Right kidney (tissue), 1 donor: ENCODE data around the gene ANO4.

Experiments used
- DNase-seq: peaks from one replicate; pipeline ENCODE4 v3.0.0-alpha.2; 2016

ANO4 gene

DNA sequence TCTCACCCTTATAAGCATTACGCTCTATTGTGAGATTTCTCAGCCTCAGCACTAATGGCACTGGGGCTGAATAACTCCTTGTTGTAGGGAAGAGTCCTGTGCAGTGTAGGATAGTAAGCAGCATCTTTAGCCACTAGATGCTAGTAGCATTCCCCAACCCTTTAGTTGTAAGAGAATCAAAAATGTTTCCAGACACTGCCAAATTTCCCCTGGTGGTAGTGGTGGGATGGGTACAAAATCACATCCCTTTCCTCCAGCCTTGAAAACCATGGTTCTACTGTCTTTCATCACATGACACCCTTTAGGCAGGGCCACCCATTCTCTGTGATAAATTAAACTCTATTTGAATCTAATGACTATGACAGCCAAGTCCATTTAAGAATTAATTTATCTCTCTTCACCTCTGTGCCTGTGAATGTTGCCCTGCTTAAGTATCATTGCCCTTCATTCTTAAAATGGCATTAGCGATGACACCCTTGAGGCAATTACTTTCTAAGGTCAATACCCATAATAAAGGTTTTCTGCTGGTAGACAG lies 199.4 kb downstream of the ANO4 start:
- DNase-seq: no peak

DNA sequence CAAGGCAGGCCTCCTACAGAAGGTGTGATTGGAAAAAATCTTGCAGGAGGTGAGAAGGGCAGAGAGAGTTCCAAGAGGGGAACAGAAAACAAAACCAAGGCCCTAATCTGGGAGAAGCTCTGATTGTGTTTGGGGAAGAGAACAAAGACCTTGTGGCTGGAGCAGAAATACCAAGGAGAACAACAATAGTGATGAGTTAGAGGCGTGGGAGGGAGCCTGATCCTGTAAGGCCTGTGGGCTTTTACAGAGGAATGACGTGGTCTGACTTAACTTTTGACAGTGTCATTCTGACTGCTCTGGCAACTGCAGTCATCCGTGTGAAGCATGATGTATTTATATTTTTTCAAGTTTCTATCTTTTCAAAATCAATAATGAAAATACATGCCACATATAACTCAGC lies 200.6 kb downstream of the ANO4 start:
- no peak for DNase-seq

DNA sequence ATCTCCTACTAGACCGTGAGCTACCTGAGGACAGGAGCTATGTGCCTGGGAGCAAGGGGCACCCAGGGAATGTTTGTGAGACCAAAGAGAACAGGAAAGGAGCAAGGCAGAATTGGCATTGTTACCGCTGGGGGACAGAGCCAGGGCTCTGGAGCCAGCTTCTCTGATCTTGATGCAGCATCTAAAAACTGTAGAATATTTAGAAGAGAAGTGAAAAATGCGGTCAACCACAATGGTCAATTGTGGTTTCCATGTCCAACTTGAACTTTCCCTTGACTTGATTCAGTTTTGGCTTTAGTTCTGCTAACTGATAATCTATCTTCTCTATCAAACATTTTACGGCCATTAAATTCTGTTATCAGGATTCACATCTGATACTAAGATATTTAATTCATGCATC lies 201.2 kb downstream of the ANO4 start:
- no peak for DNase-seq

DNA sequence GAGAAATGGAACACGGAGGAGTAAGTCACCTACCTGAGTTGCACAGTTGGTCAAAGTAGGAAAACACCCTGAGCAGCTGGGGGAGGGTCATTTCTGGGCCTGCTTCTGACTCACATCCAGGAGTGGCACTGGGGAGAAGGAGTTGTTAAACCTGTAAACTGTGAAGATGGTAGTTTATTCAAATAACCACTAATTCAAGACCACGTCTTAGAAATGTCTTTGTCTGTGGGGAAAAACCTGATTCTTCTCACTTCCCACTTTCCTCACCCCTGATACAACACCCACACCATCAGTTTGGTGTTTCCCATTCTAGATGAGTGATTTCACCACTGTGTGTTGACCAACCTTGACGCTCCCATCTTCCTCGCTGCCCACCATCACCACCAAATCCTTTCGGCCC lies 207.1 kb downstream of the ANO4 start:
- DNase-seq: no peak

DNA sequence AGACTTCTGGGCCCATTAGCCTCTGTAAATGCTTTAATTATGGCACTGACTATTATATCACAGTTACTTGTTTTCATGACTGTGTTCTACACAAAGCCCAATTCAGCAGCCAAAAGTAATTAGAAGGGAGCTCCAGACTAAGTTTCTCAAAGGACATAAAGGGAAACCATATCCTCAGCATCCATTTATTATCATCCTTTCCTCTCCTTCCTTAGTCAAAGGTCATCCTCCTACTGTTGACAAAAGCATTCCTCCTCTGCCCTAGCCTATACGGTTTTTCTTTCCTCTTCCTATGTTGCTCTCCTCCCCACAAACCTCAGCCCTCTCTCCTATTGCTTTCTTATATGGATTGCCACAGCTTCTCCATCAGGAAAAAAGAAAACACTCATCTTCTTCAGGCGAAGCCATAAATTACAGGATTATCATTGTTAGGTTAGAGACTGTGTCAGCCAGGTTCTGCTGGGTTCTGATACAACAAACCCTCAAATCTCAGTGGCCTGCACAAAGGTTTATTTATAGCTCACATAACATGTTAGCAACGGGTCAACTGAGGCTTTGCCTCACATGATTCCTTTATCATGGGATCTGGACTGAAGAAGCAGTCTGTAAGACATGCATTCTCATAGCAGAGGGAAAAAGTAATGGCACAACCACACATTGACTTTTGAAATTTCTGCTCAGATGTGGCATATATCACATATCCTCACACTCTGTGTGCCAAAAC lies 208.3 kb downstream of the ANO4 start:
- DNase-seq: no peak

DNA sequence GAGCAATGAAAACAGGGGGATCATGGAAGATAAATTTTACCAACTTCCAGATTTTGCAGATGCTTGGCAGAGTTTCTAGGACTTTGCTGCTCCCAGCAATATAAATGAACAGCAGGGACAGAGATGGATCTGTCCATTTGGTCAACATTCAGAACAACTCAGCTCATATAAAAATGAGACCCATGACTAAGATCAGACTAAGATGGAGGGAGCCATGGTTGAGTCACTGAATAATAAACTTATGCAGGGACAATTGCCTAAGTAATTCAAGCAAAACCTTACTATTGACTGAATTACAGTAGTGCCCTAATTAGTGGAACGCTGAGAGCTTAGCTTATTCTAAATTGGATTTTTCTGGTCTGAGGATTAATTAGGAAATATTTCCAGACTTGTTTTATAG lies 210.3 kb downstream of the ANO4 start:
- DNase-seq: no peak

DNA sequence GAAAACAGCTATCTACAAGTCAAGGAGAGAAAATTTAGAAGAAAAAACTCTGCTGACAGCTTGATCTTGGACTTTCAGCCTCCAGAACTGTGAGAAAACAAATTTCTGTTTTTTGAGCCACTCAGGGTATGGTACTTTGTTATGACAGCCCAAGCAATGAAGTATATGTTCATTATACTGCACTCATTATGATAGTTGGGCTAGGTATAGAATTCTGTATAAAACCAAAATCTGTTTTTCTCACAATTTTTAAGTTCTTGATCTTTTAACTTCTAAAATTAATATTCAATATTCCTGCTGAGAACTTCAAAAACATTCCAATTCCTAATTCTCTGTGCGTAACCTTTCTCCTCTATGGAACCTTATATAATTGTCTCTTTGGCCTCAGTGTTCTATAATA lies 214.7 kb downstream of the ANO4 start:
- no peak for DNase-seq

DNA sequence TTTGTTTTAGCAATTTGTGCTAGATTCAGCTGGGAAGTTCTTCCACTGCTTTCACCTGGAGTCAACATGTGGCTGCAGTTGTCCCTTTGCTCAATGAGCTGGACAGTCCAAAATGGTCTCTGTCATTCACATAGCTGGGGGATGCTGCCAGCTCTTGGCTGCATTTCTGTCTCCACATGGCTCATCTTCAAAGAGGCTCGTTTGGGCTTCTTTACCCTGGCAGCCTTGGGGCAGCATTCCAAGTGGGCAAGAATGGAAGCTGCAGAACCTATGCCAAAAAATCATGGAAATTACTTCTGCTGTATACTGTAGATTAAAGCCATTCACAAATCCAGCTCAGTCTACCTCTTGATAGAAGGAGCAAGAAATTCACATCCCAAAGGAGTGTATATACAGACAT lies 216.3 kb downstream of the ANO4 start:
- no peak for DNase-seq

DNA sequence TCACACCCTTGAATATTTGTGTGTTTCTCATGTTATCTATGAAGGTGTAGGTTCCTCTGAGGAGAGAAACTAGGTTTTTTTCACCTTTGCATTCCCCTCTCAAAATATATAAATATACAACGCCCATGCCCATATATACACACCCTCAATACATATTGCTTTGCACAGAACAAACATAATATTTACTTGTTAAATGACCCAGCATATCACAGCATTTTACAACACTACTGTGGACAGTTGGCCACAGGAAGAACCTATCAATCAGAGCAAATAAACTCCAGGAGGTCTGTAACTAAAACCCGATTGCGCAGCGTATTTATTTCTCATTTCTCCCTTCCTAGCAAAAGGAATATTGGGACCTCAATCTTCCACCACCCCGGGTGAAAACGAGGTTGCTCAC lies 219.4 kb downstream of the ANO4 start:
- no peak for DNase-seq

DNA sequence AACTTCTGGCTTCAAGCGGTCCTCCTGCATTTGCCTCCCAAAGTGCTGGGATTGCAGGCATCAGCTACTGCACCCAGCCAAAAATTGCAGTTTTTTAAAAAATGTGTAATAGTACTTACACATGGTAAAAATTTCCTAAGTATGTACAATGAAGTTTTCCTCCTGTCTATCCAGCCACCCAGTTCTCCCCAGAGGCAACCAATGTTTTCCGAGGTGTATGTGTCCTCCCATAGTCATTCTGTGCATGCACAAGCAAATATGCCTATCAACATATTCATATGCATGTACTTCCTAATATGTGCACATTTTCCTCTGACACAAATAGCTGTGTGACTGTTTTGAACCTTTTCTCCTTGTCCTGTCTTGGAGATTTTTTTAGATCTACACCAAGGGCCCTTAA lies 220.5 kb downstream of the ANO4 start:
- no peak for DNase-seq

DNA sequence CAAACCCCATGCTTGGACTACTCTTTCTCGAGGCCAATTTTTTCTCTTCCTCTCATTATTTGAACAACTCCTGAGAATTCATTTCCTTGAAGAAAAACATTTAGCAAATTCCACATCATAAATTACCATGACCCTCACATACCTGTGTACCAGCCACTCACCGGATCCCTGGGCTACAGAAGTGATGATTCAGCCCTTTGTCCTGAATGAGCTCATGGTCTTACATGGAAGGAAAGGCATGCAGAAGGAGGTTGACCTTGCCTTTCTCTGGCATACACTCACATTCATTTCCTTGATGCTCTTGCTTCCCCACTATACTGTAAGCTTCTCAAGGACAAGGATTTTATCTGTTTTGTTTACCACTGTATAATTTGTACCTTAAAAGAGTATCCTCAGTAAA lies 224.0 kb downstream of the ANO4 start:
- DNase-seq: no peak

DNA sequence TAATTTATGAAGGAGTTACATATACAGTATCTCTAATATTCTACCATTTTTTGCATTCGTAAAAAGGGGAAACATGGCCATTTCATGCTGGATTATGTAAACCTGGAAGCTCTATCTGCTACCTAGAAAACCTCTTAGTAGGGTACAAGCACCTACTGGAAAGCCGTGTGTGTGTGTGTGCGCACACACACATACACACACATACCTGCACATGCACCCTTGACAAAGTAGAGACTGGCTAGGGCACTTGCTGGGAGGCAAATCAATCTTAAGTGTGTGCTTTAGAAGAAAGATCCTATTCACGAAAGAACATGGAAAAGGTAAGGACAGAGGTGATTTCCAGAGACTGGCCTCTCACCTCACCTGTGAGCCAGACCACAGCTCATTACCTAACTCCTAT lies 224.6 kb downstream of the ANO4 start:
- no peak for DNase-seq

DNA sequence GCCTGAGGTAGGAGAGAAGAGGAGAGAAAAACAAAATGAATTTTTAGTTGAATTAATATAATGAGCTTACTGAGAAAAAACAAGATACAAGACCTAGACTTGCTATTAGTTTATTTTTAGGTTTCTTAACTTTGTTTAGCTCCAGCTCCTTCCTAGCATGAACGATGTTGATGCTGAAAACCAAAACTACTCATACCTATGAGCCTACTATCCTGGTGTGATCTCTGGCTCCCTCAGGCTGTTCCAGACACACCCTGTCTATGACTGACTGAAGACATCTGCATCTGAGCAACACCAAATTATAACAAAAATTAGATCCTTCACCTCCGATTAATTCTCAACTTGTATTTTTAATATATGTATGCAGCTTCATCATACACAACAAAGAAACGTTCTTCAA lies 225.1 kb downstream of the ANO4 start:
- DNase-seq: no peak

DNA sequence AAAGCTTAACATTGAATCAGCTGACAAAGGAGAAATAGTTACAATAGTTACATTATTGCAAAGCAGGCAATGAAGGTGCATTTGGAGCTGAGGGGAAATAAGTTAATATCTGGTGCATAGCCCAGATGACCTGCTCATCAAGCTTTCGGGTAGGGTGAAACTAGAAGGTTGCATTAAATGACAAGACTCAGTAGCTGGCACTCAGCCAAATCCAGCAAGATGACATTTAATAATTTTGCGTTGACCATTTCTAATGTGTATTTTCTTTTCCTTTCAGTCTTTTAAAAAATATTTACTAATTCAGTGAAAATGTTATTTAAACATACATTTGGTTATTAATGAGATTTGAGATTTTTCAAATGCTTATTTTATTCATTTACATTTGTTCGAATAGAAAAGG lies 226.9 kb downstream of the ANO4 start:
- no peak for DNase-seq

DNA sequence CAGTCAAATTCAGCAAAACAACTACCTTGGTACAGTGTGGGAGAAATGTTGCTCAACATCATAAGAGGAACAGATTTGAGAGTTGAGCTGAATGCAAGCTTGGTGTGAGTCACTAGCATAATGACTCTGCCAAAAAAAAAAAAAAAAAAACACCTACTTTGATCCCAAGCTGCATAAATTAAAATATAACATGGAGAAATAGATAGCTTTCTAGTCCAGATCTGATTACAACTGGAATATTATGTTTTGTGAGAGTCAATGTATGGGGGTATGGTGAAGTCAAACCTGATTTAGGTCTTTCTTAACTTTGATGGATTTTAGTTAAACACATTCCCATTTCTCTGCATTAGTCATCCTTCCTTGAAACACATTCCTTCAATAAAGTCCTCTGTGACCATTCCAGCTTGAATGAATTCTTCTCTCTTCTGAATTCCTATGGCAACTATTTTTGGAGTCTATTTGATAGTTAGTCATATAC lies 227.4 kb downstream of the ANO4 start:
- DNase-seq: no peak

DNA sequence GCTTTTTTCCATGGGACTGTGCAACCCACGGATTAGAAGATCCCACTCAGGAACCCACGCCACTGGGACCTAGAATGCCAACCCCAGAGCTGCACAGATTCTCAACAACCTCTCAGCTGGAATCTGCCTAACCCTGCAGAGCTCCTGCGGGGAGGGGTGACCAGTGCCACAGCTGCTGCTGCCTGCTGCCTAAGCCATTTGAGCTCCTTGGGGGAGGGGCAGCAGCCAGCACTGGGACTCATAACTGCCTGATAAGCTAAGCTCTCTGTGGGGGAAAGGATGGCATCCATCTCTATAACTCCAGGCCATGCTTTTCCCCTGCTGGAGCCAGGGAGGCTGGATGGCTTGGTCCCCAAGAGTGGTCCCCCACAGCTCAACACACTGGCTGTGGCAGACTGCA lies 232.6 kb downstream of the ANO4 start:
- no peak for DNase-seq

DNA sequence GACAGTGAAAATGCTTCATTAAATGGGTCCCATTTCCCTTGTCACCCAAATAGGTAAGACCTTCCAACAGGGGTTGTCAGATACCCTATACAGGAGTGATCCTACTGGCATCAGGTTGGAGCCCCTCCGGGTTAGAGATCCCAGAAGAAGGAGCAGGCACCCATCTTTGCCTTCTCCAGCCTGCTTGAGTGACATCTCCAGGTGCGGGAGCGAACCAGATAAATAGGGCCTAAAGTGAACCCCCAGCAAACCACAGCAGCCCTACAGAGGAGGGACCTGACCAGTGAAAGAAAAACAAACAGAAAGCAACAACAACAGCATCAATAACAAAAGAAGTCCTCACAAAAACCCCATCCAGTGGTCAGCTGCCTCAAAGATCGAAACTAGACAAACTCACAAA lies 233.2 kb downstream of the ANO4 start:
- no peak for DNase-seq

DNA sequence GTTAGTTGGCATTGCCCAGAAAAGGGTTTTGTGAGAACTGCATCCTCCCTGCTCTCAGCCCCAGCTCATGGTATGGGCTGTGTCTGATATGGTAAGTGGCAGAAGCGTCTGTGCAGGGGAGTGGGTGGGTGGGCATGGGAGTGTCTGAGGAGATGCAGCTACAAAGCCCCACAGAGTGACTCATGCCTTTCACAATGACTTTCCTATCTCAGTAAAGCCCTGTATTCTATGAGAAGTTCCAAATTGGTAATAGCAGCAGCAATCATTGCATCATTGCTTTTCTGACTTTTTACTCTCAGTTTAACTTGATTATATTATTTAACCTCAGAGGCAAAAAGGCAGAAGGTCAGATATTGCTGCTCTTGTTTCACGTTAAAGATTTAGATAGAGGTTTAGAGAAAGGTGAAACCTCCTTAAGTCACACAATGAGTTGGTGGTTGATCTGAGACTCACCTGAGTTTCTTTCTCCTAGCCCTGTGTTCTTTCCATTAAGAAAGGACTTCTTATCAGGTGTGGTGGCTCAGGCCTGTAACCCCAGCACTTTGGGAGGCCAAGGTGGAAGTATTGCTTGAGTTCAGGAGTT lies 243.8 kb downstream of the ANO4 start:
- DNase-seq: no peak

DNA sequence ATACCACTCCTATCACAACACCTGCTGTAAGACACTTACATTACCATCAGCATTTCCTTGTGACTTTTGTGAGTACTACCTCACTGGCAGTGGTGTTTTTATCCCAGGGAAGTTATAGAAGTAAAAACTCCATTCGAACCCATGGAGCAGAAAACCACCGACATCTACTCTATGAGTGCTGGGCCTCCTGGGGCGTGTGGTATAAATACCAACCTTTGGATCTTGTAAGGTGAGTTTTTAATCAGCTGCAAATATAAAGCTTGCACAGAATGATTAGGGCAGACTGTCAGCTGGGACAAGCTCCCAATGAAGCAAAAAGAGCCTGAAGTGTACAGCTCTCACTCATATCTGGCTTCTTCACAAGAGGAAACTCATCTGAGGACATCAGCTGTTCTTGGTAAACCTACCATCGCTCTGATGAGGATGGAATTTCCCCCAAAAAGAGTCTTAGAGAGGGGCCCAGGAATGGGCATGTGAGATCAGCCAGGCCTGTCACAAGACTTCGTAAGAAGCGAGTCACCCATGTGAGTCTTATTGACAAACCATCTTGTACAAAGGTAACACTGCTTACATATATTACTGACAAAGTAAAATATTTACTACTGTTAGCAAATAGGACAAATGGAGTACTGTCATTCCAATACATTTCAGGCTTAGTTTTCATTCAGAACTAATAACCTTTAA lies 245.4 kb downstream of the ANO4 start:
- DNase-seq: no peak

DNA sequence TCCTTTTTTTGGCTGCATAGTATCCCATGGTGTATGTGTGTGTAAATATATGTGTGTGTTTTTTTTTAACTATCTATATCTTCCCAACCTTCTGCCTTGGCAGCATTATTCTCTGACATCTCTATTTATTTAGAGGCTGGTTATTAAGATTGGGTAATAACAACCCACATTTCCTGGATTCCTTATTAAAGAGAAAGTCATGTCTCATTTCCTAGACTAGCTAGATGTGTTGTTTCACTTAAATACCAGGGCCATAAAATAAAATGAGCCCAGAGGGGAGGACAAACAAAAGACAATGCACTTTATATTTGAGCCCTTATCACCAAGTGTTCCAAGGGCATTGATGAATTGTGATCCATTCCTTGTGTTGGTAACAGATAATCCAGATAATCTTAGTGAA lies 246.4 kb downstream of the ANO4 start:
- DNase-seq: no peak

DNA sequence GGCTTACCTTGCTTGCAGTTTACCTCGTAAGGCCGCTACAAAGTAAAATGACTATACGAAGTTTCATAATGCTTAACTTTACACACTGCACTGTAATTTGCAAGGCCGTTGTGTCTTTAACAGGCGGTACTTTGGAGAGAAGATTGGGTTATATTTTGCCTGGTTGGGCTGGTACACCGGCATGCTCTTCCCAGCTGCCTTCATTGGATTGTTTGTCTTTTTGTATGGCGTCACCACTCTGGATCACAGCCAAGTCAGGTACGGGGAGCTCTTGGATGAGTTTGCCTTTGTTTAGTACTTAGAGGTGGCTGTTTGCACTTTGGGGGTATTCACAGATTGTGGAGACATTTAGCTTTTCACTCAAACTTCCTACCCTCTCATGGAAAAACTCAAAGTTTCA lies 247.6 kb downstream of the ANO4 start:
- DNase-seq: no peak

DNA sequence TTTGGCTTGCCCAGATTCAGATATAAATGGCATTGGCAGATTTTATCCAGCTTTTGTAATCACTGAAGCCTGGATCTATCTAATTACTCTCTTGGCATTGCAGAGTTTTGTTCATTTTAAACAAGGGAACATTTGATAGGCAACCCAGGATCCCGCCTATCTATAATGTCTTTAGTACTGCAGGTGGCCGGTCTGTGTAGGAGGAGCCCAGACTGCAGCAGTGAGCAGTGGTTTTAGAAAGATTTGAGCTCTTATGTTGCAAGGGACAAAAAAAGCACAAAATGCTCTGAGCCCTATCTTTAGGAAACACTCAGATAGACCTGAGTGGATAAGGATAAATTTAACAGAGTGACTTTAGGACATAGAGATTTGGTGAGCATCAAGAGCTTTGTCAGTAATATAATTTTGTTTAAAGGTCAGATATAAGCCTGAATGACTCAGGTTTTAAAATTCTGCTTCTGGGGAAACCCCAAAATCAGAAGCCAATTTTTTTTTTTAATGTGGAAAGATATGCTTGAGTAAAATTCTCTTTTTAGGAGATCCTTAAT lies 250.0 kb downstream of the ANO4 start:
- DNase-seq: no peak
